GM12865 (cell line): ENCODE data around the gene EYA3.

ENCODE experiments used
- DNase-seq: peaks from one replicate; pipeline ENCODE4 v3.0.0; 2010; ENCODE audit warnings: low read depth
- H3K4me3 ChIP-seq: 2 replicates; pipeline ENCODE4 v1.5.1; 2011; ENCODE audit warnings: mild to moderate bottlenecking, low read depth, low read length, control low read depth
- TF ChIP-seq, protein P1 (sequence below): IDR thresholded peaks from 2 replicates; pipeline ENCODE4 v1.5.1; 2011; ENCODE audit warnings: low read length, control low read depth, low read depth, inconsistent platforms; ENCODE audit not compliant: insufficient read depth; ENCODE audit errors: missing control alignments

EYA3 gene, protein sequence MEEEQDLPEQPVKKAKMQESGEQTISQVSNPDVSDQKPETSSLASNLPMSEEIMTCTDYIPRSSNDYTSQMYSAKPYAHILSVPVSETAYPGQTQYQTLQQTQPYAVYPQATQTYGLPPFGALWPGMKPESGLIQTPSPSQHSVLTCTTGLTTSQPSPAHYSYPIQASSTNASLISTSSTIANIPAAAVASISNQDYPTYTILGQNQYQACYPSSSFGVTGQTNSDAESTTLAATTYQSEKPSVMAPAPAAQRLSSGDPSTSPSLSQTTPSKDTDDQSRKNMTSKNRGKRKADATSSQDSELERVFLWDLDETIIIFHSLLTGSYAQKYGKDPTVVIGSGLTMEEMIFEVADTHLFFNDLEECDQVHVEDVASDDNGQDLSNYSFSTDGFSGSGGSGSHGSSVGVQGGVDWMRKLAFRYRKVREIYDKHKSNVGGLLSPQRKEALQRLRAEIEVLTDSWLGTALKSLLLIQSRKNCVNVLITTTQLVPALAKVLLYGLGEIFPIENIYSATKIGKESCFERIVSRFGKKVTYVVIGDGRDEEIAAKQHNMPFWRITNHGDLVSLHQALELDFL

DNA sequence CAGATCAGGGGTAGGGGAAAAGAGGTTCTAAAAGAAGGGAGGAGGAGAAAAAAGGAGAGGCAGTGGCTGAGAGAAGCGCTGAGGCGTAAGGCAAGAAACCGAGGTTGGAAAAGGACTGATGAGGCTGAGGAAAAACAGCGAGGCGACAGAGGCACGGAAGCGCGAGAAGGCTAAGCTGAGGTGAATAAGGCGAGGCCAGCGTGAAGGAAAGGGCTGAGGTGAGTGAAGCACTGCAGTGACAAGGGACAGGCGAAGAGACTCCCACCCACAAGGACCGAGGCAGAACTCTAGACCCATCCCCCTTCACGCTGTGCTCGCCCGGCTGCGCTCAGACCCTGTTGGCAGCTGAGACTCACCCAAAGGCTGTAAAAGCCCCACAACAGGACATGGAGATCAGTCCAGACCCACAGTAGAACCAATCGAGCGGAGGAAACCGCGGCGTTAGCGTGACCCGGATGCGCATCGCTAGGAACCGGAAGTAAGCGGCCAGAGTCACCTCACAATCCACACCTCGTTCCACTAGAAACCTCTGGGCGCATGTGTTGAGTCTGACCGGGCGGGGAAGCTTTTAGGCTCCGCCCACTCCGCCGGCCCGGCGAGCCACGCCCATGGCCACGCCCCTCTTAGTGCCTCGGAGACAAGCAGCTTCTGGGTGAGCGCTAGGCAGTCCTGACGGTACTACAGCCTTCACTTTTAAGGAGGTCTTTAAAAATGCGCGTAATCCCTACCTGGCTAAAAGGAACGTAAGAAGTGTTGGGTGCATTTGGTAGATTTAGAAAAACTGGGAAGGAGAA lies at the start of gene EYA3:
TSS of gene EYA3 (minus strand) at position 443 of the 794 bp plus-strand sequence. CDS start 30,584 bp downstream, outside the sequence.
- peak within 1 kb of the TSS; percentile 85 for H3K4me3 ChIP-seq
- TF ChIP-seq, protein P1, sequence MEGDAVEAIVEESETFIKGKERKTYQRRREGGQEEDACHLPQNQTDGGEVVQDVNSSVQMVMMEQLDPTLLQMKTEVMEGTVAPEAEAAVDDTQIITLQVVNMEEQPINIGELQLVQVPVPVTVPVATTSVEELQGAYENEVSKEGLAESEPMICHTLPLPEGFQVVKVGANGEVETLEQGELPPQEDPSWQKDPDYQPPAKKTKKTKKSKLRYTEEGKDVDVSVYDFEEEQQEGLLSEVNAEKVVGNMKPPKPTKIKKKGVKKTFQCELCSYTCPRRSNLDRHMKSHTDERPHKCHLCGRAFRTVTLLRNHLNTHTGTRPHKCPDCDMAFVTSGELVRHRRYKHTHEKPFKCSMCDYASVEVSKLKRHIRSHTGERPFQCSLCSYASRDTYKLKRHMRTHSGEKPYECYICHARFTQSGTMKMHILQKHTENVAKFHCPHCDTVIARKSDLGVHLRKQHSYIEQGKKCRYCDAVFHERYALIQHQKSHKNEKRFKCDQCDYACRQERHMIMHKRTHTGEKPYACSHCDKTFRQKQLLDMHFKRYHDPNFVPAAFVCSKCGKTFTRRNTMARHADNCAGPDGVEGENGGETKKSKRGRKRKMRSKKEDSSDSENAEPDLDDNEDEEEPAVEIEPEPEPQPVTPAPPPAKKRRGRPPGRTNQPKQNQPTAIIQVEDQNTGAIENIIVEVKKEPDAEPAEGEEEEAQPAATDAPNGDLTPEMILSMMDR: no peak

DNA sequence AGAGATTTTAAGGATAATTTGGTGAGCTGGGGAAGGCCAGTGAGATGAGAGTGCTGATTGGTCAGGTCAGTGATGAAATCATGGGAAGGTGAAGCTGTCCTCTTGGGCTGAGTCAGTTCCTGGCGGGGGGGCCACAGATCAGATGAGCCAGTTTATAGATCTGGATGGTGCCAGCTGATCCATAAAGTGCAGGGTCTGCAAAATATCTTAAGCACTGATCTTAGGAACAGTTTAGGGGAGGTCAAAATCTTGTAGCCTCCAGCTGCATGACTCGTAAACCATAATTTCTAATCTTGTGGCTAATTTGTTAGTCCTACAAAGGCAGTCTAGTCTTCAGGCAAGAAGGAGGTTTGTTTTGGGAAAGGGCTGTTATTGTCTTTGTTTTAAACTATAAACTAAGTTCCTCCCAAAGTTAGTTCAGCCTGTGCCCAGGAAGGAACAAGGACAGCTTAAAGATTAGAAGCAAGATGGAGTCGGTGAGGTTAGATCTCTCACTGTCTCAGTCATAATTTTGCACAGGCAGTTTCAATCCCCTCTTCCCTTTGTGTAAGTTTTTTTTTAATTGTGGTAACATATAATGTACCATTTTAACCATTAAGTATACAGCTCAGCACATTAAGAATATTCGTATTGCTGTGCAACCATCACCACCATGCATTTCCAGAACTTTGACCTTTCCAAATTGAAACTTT lies 48.7 kb upstream of the EYA3 start:
- TF ChIP-seq, protein P1: no peak
- no peak overlapping the region for H3K4me3 ChIP-seq
- DNase-seq: no peak

More for the DNA sequence above, at the start of gene EYA3:
- peak; percentile 99 for DNase-seq

DNA sequence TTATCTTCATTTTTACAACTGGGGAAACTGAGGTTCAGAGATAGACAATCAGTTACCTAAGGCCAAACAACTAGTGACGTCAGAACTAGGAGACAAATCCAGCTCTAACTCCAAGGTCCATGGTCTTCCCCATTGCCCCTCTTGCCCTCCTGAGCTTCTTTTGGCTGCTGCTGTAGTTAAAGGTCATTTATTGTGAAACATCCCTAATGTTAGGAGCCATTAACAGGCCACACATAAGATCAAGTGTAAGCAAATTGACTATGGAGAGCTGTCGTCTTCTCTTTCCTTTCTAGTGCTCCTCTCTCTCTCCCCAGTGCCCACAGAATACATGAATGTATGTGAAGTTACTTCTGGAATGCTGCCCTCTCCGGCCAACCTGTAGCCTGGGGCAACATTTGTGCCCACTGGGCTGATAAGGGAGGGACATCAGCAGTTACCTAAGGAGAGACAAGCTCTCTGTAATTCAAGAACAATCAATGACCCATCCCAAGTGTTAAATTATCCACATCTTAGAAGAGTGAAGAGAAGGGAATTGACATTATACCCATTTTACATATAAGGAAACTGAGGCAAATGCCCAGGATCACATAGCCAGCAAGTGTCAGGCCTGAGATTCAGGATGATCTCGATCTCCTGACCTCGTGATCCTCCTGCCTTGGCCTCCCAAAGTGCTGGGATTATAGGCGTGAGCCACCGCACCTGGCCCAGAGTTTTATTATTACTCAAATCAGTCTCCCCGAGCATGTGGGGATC lies 47.9 kb upstream of the EYA3 start:
- TF ChIP-seq, protein P1: no peak
- H3K4me3 ChIP-seq: no peak overlapping the region
- no peak for DNase-seq

DNA sequence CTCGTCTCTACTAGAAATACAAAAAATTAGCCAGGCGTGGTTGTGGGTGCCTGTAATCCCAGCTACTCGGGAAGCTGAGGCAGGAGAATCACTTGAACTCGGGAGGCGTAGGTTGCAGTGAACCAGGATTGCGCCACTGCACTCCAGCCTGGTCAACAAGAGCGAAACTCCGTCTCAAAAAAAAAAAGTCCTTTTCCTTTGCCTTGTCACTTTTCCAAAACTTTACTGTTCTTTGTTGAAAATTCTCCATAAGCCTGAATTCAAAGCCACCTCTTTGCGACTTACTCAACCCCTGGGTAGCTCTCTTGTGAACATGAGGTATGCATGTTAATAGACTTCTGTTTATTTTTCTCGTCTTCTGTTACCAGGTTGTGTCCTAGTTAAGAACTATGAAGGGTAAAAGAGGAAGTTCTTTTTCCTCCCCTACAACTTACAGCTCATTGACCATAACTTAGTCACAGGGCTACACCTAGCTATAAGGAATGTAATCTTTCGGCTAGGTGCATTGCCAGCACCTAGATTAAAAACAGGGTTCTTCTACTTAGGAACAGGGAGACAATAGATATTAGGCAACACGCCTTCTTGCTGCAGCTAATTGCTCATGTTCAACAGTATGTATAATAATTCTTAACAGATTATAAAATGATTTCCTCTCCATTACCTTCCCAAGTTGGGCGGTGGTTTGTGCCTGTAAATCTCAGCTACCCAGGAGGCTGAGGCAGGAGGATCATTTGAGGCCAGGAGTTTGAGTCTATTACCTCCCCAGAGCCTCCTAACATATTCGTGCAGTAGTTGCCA lies 47.2 kb upstream of the EYA3 start:
- TF ChIP-seq, protein P1: no peak
- peak; percentile 44 for DNase-seq

DNA sequence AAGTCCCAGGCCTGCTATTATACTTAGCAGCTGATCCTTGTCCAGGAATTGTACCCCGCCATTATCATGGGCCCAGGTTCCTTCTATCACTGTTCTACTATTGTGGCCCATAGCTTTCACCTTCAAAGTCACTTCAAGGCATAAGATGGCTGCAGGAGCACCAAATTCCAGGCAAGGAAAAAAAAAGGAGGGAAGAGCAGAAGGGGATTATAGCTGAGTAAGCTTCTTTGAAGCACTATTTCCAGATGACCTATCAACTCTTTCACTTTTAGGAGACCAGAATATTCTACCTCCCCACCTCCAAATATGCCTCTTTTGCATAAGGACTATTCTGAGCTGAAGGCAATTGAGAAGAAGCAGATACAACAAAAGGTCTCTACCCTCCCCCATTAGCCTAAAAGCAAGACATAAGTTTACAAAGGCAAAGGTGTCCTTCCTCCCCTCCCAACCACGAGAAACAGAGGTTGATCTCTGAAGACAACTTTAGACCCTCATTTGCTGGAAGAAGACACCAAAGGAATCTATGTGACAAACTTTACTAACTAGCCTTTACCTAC lies 46.3 kb upstream of the EYA3 start:
- peak; percentile 41 for DNase-seq
- TF ChIP-seq, protein P1: no peak
- no peak overlapping the region for H3K4me3 ChIP-seq

More for the DNA sequence above, 47.2 kb upstream of the EYA3 start:
- H3K4me3 ChIP-seq: no peak overlapping the region
